NCI-H524 treated with DMSO at 0.1 percent for 48 hours (cell line): ENCODE data around the gene PRR33.

Experiments
- DNase-seq: peaks from one replicate; lab custom pipeline; 2025; lab: John Stamatoyannopoulos, UW

Gene PRR33

DNA sequence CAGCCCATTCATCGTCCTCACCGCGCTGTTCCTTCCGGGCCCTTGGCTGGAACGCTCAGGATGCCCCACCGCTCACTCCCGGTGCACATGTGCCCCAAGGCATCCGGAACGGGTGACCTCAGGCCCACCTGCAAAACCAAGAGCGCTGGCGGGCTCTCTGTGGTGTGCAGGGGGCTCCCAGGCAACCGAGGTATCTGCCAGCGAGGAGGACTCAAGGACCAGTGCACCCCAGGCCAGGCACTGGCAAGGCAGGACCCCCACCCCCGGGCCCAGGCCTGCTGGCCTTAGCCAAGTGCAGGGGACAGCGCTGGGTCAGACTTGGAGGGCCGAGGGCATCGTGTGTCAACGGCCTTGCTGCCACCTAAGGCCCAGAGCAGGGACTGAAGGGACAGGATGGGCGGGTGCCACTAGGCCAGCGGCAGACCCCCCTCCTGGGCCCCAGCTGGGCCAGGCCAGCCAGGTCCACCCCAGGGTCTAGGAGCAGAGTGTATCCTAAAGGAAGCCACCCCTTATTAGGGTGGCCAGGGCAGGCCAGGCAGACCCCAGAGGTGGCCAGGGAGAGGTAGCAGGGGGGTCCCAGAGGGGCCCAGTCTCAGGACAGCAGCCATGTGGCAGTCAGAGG is 36.3 kb upstream of the PRR33 start:
- no peak for DNase-seq

DNA sequence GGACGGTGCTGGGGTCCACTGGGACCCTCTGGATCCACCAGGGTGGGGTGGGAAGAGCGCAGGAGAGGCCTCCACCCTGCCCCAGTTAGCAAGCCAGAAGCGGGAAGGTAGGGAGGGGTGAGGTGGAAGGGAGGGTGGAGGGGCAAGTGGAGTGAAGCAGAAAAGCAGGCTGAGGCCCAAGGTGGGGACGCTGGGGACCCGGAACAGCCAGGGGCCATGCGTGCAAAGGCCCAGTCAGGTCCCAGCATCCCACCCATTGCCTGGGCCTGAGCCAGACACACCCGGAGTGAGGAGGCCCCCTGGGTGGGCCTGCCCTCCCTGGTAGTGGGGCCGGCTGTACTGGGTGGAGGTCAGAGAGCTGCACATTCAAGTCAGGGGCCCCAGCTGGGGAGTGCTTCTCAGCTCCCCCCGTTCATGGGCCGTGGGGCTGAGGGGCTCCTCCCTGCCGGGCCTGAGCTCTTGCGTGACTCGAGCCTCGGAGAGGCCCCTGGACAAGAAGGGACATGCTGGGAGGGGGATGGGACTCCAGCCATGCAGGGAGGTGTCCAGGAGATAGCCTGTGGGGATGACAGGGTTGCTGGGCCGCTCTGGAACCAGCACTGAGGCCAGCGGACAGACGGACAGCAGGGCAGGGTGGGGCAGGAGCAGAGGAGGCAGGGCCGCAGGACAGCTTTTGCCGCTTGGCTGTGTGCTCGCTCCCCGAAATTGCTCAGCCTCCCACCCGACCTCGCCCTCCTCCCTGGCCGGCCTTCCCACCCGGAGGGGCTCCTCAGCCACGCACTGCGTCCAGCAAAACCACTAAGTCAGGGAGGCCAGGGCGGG is 35.5 kb upstream of the PRR33 start:
- no peak for DNase-seq

DNA sequence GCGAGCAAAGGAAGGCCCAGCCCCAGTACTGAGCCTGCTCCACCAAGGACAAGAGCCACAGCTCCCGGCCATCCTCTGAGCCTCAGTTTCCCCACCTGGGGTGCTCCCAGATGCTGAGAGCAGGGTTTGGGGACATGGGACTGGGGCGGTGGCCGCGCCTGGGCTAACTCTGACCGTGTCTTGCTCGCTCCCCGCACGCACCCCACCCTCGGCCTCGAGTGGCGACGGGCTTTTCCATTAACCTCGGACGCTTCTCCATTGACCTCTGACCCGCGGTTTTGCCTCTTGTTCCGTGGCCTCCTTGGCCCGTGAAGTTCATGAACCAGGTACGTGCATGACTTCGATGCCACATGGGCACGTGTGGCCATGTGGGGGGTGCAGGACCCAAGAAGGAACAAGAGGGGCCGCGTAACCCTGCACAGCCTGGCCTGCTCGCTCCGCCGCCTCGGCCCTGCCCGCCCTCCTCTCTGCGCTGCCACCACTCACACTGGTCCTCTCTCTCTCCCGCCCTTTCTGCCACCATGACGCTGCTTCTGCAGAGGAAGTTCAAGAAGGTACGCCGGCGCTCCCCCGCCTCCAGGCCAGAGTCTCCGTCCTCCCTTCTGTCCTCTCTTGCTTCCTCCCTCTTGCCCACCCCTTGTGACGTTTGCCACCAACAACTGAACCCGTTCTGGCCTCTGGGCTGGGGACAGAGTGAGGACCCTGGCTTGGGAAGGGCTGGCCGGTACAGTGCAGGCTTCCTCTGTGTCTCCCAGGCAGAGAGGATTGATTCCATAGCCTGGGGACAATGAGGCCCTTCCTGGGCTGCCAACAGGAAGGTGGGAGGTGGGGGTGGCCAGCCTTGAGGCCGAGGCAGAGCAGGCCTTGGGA is 34.7 kb upstream of the PRR33 start:
- DNase-seq: no peak

DNA sequence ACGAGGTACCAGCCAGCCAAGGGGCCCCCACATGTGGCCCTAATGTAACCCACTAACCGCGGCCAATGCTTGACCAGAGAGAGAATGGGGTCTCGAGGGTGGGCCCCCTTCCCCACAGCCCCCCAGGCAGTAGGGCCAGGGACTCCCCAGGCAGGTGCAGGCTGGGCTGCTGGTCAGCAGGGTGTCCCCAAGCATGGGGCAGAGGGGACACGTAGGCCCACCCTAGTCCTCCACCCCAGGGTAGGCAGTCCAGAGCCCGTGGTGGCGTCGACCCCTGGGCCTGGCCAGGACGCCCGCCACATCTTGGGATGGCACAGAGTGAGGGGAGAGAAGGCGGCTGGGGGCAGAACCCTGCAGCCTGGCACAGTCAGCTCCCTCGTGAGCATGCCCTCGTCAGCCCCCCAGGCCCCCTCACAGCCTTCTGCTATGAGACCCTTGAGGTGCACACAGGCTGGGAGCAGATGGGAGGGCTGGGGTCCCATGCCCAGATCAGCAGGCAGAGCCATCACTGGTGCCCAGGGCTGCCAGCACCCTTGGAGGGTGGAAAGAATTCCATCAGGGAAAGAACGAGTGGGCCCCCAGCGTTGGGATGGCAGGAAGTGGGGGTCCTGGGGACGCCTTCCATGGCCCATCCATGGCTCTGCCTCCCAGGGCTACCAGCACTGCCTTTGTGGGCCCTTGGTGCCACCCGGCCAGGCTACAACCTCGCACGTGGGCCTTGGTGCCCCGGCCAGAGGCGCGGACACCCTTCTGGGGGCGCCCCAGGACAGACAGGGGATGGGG is 33.9 kb upstream of the PRR33 start:
- DNase-seq: no peak

DNA sequence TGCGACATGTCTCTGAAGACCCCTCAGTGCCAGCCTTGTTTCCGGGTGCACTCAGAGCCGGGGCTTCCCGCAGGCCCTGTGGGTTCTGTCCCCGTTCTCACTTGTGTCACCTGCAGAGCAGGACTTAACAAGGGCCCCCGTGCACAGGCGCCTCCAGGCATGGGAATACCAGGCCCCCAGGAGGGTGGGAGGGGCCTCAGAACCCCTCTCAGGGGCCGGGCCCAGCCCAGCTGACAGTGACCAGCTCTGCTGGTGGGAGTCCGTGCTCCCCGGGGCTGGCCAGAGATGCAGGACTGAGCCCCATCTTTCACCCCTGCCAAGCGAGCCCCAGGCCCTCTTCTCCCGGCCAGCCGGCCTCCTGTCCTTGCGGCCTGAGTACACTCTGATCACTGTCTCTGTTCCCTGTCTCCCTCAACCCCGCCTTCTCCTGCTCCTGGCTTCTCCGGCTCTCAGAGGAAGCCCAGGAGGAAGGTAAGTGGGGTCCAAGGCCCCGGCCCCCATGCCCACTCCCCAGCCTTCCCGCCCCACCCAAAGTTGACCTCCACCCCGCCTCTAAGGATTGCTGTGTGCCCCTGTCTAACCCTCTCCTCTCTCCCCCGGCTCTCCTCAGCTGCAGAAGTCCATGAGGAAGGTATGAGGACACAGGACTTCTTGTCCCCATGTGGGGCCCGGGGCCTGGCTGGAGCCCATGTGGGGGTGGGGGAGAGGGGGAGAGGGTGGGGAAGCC is 33.1 kb upstream of the PRR33 start:
- DNase-seq: no peak

DNA sequence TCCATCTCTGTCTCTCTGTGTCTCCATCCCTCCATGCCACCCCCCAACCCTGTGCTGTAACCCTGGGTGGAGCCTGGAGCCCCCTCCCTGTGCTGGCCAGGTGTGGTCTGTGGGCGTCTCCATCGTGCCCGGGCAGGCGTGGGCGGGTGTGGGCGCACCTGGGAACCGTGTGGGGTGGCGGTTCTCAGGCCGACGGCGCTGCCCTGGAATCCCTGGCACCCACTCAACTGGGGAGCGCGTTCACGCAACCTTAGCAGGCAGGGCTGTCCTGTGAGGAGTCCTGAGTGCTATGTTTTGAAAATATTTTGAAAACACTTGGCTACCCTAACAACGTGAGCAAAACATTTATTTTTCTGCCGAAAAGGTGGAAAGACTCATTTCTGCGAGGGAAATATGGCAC is 32.5 kb upstream of the PRR33 start:
- DNase-seq: no peak

DNA sequence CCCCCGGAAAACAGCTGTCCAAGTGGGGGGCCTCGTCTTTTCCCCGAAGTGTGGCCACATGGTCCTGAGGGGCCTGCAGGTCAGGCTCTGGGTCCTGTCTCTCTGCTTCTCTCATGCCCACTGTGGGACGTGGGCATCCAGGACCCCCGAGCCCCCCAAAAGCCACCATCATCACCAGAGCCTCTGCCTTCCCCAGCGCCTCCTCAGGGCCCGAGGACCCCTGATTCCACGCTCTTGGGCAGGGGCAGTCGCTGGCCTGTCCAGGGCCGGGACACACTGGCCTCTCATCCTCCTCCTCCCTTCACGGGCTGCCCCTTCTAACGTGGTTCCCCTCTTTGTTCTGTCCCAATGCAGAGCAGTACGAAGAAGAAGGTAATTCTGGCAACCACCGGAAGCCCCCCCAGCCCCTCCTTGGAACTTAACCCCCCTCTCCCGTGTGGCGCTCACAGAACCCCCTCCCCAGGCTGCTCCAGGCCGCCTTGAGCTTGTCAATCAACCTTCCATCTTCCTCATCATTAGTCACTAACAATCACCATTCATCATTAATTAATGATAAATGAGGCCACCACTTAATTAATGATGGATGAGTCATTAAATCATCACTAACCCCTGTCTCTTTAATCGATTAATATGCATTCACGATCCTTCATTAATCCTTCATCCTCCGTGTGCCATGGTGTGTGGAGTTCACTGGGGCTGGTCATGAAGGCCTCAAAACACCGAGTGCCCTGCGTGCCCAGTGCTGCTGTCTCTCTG is 31.7 kb upstream of the PRR33 start:
- no peak for DNase-seq

DNA sequence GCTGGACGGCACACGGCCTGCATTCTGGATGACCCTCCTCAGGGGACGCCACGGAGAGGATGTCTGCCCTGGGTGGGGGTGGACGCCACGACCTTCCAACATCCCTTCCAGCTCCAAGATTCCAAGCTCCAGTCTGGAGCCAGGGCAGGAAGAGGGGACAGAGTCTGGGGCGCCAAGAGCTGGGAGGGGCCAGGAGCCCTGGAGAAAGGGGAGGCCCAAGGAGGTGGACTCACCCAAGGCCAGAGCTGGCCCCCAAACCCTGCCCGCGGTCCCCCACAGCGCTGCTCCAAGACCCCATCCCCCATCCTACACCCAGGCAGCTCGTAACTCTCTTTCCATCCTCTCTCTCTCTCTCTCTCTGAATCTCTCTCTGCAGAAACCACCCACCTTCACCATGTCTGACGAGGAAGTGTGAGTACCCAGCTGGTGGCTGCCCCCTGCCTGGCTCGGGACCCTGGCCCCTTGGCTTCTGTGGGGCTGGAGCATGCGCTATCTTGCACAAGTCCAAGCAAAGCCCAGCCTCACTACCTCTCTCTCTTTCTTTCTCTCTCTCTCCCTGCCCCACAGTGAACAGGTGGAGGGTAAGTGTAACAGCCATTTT is 30.9 kb upstream of the PRR33 start:
- no peak for DNase-seq

DNA sequence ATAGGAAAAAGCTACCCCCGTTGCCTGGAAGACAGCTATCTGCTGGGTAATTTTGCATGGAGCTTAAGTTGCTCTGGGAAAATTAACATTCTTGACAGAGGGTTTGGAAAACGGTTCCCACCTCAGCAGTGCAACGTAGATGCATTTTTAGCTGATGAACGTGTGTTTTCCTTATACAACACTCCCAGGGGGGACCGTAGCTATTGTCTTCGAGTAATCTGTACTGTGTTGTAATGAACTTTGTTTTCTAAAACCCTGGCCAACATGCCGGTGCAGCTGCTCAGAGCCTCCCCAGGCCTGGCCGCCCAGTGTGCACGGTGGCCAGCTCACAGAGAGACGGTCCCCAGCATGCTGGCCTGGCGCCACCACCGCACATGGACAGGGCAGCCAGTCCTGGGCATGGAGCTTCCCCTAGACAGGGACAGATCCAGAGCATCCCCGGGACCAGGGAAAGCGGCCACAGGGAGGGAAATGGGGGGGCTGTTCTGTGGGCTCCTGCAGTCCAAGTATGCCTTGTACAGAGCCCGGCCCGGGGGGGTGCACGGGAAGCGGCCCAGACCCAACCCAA is 30.0 kb upstream of the PRR33 start:
- DNase-seq: no peak

DNA sequence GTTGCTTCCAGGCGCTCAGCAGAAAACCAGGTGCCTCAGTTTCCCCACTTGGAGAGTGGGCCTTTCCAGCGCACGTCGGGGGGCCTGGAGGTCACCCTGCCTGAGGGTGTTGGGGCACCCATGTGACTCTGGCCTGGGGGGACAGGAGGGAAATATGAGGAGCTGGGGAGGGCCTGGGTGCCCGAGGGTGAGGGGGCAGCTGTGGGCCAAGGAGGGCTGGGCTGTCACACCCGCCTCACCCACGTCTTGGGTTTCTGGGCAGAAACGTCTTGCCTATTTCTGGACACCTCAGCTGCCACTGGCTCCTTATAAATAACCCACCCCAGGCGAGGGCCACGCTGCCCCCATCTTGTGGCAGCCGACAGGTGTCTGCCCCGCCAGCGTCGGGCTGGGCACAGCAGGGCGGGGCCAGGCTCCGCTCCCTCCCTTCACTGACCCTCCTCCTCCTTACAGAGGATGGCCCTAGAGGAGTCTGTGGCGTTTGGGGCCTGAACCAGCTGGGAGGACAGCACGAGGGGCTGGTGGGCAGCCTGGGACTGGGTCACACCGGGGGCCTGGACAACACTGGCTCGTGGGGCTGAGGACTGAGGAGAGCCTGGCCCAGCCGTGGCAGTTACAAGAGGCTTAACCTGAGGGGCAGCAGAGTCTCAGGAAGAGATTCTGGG is 29.3 kb upstream of the PRR33 start:
- no peak for DNase-seq

DNA sequence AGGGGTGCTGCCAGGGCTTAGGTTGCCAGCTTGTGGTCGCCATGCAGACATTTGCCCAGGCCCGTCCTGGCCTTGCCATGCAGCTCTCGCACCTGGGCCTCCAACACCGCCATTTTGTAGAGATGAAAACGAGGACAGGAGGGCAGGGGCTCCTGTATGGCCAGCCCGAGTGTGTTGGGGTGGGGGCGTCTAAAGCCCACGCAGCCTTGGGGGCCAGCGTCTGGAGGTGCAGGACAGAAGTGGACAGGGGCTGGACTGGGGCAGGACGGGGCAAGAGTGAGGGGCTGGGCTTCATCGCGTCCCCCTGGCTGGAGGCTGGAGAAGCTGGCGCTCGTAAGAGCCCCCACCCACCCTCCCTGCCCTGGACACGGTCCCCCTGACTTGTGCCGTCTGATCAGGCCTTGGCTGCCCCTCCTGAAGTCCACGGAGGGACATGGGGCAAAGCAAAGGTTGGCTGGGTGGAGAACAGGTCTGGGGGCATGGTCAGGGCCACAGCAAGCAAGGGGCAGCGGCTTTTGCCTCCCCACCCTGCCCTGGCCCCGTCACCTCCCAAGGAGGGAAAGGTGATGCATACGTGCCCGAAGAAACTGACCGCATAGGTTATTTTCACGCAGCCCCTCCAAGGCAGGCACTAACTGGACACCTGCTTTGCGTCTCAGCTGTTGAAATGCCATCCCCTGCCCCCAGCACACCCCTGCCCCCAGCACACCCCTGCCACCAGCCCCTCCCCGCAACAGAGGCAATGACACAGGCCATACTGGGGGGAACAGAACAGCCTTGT is 28.6 kb upstream of the PRR33 start:
- no peak for DNase-seq

DNA sequence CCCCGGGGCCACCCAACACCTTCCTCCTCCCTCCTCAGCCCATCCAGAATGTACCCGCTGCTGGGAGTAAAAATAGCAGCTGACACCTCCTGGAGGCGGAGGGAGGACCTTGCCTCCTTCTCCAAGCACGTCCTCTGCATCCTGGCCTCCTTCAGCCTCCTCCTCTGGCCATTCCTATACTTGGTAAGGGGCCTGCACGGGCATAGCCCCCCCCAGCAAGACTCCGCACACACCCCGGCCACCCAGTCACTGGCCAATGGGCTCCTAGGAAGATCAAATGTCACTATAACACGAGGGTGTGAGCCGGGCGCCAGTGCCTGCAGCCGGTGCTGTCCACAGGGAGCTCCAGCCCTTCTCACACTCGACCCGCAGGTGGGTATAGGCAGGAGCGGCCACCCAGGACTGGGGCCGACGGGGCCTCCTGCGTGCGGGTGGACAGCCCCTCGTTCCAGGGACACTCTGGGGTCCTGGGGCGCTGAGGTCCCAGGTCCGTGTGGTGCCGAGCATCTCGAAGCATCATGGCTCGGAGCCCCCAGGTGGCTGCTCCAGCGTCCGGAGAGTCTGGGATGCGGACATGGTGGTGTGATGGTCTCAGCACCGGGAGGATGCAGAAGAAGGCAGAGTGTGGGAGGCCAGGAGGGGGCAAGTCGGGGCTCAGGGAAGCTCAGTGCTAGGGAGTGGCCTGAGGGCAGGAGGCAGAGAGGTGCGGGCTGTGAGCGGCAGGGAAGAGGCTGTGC is 27.9 kb upstream of the PRR33 start, which contains the start of gene TNNT3:
Gene TNNT3, plus strand, starts transcription at position 313 of the 737 bp plus-strand sequence. CDS start 3,172 bp downstream, outside the sequence.
- no peak for DNase-seq

DNA sequence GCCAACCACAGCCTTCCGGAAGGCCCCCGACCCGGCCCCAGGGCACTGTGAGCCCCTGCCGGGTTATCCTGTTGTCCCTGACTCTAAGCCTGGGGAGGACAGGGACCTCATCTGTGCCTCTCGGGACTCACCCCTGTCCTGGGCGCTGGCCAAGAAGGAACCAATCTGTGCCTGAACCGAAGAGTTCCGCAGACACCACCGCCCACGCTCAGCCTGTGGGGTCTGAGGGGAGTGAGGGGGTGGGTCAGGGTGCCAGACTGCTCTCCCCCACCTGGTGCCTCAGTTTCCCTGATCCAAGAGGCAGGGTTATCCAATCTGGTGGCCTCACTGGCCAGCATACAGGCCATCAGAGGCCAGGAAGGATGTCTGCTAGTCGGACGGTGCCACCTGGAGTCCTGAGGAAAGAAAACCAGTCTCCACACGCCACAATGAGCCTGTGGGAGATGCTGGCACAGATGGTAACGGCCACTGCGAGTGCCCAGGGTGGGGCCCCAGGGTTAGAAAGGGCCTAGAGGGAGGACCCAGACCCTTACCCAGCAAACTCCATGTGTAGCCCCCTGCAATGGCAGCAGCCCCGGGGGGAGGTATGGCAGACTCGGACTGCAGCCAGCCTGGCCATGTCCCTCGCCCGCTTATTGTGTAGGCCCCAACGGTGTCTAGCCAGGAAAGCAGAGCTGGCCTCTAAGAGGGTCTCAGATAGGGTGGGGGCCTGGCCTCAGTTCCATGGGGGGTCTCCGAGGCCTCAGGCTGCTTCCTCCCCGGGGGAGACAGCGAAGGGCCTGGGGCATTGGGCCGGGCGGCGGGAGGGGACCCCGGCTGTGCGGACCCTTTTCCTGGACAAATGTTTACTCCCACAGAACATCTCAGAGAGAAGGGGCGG is 27.0 kb upstream of the PRR33 start:
- DNase-seq: no peak

DNA sequence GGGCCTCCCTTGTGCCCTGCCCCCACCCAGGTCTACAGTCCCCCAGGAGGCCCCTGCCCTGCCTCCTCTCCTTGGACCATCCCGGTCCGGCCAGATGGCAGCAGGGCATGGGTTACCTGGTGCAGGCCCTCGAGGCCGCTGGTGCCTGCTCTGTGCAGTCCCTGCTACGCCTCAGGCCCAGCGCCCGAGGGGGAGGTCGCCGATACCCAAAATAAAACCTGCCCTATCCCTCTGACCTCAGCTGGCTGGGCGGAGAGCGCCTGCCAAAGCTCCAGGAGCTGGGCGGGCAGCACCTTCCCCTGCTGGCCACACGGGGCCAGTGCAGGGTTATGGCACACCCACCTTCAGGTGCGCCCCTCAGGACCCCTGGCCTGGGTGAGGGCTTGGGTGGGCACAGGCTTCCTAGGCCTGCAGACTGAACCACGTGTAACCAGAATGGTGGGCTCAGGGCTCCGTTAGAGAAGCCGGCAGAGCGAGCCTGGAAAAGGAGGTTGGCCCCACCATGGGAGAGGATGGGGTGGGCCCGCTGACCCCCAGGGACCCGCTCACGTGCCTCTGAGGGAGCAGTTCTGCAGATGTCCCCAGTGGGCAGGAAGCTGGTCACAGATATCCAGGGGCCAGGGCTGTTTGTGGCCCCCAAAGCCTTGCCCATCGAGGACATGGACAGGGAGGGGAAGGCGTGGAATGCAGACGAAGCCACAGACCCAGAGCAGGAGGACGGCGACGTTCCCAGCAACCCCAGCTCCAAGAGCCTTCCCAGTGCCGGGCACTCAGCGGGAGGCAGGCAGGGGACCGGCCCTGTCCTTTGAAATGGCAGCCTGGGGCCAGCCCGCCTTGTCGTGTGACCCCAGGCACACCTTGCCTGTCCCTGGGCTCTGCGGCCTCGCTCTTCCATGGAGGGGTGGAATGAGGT is 26.1 kb upstream of the PRR33 start:
- no peak for DNase-seq

DNA sequence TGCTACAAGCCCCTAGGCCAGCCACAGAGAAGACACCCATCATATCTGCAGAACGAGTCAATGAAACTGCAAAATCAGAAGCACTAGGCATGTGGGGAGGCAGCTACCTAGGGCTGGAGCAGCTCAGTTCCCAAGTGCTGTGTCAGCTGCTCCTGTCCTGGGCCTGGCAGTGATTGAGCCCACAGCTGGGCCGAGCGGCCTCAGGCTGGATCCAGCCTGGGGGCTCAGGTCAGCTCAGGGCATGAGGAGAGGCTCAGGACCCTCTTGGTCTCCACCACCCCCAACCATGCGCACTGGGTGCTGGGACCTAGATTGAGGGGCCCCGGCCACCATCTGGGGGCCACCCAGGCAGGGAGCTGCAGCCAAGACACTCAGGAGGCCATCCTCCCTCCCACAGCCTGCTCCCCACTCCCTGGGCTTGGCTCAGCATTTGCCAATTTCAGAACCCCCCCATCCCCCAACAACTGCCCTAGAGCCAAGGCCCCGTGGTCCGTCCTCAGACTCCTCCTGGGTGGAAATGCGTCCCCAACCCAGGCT is 25.4 kb upstream of the PRR33 start:
- no peak for DNase-seq
